Renal pelvis (tissue), 4 donors: ENCODE results near the gene ABLIM2. TPM values are rescaled to one million over a fixed set of nuclear protein-coding genes. Genes with fewer than 3 reads are reported as not detected.

ENCODE experiments used
- DNase-seq: peaks from one replicate; pipeline ENCODE4 v3.0.0-alpha.2; 2013
- polyA plus RNA-seq, 3 donors: library from polyadenylated mRNA; unstranded; fragments of 120-200 nt; gene quantifications; one replicate each; pipeline ENCODE4 v1.2.1, GENCODE V29; 2013; ENCODE audit not compliant: insufficient read length in 3 of 3

ABLIM2 gene
- polyA plus RNA-seq, 3 donors = 6.1 to 8.6 (median 7.3) TPM

GRCh38 chr4:8159537-8160232, 1.1 kb upstream of the ABLIM2 start:
- DNase-seq = no peak

GRCh38 chr4:8157944-8158709, 486 bp downstream of the ABLIM2 start:
- DNase-seq = no peak

DNA sequence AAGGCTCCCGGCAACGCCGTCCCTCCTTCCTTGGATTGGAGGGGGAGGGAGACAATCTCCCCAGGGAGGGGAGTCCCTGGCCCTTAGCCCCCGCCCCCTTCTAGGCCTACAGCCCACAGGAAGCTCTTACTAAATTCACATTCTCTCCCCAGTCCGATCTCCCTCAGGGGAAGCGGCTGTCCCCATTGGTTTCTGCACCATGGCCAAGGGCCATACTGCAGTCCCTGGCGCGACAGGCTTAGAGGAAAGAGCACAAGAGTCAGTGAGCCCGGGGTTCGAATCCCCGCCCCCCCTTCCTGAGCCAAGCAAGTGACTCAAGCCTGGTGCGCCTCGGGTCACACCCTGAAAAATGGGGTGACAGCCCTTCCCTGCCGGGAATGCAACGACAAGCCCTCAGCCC, 1.1 kb downstream of the ABLIM2 start:
- no peak for DNase-seq

- DNase-seq = no peak
Observed at GRCh38 chr4:8156617-8157016, 2.0 kb downstream of the ABLIM2 start.

- no peak for DNase-seq
Observed at GRCh38 chr4:8155660-8156421, 2.8 kb downstream of the ABLIM2 start.

DNA sequence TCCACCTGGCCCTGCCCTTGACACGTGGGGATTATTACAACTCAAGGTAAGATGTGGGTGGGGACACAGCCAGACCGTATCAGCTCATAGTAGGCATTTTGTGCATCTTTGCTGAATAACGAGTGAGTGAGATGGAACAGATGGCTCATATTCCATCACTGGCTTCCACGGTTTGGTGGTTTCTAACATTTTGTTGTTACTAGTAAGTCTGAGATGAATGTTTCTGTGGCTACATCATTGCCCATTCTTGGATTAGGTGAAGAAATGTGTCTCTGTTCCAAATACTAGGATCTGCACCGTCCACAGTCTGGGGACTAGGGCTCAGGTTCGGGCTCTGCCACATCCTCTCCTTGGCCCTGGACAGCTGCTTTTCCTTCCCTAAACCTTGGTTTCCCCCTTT, 3.6 kb downstream of the ABLIM2 start:
- DNase-seq = no peak

DNA sequence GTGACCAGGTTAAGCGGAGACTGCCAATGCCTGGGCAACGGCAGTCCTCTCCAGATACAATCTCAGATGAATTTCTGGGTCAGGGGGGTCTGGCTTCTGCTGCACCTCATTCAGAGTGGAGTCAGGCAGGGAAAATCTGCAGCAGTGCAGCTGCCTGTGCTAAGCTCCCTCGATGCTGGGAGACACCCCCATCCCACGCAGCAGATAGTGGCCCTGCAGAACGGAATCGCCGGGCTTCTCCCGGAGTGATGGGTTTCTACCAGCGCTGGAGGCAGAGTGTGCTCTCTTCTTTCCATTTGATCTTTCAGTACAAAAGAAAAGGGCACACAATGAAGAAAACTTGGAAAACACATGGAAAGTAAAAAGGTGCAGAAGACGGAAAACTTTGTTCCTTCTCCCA, 5.2 kb downstream of the ABLIM2 start:
- DNase-seq = no peak

- DNase-seq = no peak
Observed at GRCh38 chr4:8152865-8153257, 5.8 kb downstream of the ABLIM2 start.

DNA sequence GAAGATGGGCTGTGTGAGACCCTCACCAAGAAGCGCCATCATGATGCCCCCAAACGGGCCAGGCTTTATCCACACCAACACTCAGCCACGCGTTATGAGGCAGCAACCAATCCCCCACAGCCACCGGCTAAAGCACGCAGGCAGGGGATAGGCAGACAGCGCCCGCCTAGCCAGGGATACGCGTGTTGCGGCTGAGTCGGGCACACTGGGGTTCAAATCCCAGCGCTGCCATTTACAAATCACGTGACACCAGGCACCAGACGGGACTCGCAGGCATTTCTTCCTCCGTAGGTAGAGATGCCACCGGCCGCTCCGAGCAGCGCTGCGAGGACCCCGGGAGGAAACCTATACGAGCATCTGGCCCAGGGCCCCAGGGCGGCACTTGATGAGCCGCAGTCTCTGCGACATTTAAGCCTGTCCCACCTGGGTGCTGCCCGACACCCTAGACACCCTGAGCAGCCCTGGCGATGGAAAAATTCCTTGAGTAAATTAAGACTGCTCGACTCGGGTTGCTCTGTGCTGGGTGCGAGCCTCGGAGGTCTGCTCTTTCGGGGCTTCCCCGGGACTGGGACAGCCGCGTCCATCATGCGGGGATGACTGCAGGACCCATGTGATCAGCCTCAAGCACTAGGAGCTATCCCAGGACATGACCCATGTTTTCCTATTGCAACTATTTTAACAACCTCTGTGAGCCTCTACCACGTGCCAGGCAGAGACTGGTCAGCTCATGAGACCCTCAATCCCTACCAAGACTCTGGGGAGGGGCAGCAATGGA, 6.3 kb downstream of the ABLIM2 start:
- no peak for DNase-seq

DNA sequence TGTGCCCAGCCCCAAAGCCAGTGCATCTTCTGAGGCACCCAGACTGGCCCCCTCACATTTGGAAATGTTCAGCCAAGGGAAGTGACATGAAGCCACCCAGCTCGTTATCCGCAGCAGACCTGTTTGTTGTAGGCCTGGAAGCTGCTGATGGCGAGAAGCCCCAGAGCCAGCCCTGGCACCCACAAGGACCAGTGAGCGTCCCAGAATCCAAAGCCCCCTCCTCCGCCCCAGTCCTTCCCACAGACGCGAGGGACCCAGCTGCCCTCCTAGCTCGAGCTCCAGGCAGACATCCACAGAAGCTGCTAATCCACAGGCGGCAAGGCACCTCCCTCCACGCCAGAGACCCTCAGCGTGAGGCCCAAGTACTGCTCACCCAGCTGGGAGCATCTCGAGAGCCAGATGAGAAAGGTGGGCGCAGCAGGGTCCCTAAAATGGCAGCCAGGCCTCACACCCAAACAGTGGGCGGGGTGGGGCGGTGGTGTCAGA, 7.4 kb downstream of the ABLIM2 start:
- no peak for DNase-seq

DNA sequence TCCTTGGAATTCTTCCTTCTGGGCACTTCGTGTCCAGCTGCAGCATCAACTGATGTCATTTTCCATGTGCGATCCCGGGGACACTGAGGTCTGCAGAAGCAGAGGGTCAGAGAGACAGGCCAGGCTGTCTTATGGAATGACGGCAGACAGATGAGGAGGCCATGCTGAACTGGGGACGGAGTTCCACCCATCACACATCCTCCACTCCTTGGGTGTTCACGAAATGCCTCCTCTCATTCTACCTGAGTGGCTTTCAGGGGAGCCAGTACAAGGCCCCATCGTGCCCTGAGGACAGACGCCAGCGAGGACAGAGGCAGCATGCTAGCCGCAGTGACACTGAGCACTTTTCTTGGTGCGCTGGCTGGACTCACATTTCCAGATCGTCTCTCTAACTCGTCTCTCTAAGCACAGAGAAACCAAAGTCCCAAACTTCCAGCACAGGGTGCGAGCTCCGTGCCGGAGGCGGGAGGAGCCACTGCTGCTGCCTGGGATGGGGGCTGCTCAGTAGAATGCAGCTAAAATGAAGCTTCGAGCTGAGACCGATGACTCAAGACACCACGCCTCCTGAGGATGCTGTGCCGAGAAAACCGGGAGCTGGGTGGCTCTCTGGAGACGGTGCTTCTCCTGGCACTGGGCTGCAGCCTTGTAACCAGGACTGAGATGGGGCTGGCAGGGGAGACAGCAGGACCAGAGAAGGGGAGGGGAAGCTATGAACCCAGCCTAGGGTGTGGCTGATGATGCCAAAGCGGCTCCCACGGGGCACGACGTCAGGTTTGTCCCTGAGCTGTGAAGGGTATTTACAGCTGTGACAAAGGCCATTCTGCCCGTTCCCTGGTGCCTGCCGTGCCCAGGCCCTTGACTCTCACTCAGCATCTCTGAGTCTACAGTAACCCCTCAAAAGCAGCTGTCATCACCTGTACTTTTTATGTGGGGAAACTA, 8.2 kb downstream of the ABLIM2 start:
- DNase-seq = no peak

- DNase-seq = no peak
Observed at GRCh38 chr4:8149664-8150063, 8.9 kb downstream of the ABLIM2 start.

DNA sequence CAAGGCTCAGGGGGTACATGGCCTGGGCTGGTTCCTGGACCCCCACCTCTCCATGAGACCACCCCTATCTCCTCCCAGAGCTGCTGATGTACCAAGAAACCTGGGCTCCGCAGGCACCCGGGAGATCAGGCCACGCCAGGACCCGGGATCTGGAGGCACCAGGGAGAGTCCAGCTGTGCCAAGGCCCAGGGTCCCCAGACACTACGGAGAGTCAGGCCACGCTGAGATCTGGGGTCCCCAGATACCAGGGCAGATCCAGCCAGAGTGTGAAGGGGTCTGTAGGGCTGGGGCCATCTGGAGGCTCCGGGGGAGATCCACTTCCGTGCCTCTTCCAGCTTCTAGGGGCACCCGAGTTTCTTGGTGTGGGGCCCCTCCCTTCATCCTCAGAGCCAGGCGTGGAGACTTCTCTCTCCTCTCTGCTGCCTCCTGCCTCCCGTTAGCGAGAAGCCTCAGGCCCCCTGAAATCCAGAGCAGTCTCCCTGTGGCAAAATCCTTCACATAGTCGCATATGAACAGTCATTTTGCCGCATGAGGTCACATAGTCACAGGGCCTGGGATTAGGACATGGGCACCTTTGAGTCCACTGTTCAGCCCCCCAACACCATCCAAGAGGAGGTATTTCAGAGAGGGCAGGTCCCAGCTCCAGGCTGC, 9.7 kb downstream of the ABLIM2 start:
- DNase-seq = no peak

- DNase-seq = no peak
Observed at GRCh38 chr4:8148159-8148558, 10.5 kb downstream of the ABLIM2 start.

DNA sequence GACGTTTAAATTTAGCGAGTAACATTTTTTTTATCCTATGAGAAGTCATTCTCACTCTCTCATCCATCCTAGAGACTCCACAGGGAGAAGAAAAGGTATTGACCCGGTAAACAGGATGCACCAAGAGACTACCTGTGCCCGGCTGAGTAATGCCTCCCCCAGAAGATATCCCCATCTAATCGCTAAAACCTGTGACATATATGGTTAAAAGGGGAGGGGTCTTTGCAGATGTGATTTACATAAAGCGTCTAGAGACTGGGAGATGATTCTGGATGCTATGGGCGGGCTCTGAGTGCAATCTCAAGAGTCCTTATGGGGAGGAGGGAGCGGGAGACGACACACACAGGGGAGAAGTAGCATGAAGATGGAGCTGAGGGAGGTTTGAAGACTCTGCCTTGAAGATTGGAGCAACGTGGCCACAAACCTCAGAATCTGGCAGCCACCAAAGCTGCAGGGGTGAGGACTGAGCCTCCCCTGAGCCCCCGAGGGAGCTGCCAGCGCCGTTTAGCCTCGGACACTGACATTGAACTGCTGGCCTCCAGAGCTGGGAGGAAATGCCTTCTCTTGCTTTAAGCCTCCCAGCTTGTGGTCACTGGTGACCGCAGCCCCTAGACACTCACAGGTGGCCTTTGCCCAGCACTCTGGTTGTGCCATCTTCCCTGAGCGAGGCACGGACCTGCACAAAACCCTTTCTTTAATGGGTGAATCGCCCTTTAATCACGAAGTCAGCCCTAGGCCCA, 11.2 kb downstream of the ABLIM2 start:
- no peak for DNase-seq

GRCh38 chr4:8146157-8146556, 12.5 kb downstream of the ABLIM2 start:
- DNase-seq = no peak

GRCh38 chr4:8144359-8144758, 14.3 kb downstream of the ABLIM2 start:
- peak; percentile 17 for DNase-seq

- DNase-seq = no peak
Observed at GRCh38 chr4:8143392-8144140, 15.0 kb downstream of the ABLIM2 start.

DNA sequence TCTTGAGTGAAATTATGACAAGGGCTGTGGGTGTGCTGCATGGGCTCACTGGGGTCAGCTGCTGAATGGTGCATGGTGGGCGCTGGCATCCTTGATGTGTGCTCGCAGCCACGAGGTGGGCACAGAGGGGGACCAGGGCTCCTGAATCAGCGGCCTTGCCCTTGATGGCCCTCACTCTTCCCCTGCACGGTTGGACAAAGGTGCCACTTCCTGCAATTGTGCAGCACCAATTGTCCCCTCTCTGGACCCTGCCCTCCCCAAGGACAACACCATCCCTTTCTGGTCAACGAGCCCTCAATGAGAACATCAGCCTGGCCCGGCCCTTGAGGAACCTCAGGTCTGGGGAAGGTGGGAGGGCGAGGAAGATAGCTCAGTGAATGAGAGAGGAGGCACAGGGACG, 16.1 kb downstream of the ABLIM2 start:
- no peak for DNase-seq
